GM12878 (cell line): ENCODE results near the gene SCNM1. TPM values are rescaled to one million over a fixed set of nuclear protein-coding genes. Genes with fewer than 3 reads are reported as not detected.

Source experiments
- ATAC-seq: fragments of 200-7000 bp; cut with Tn5 transposase; 3 replicates; pipeline ENCODE4 v1.9.1; 2020; ENCODE audit warnings: mild to moderate bottlenecking, moderate library complexity
- BruUV-seq: library from RNA; stranded (reverse); fragments of 400-500 nt; replicated peaks from 2 replicates; lab custom pipeline; 2021; lab: Mats Ljungman, UMichigan
- CTCF ChIA-PET: fragments of 300-600 bp; sonication (Branson Sonifier 250); formaldehyde crosslinking; extraction: SDS; loops from one replicate; lab custom pipeline; 2021; ENCODE audit warnings: inconsistent platforms; lab: Yijun Ruan, JAX
- POLR2A ChIA-PET: fragments of 350-600 bp; formaldehyde crosslinking; extraction: SDS; loops from one replicate; lab custom pipeline; 2021; ENCODE audit warnings: inconsistent platforms; lab: Charles Lee
- RAD21 ChIA-PET: fragments of 300-600 bp; sonication (Branson Sonifier 250); formaldehyde crosslinking; loops from one replicate; lab custom pipeline; 2023; ENCODE audit warnings: antibody characterized with exemption; ENCODE audit not compliant: unreplicated experiment; lab: Charles Lee
- SMC1A ChIA-PET: fragments of 300-600 bp; sonication (Branson Sonifier 250); formaldehyde crosslinking; loops from one replicate; lab custom pipeline; 2023; ENCODE audit not compliant: unreplicated experiment, uncharacterized antibody; lab: Charles Lee
- DNase-seq: peaks from one replicate; pipeline ENCODE4 v3.0.0-alpha.2; 2011; ENCODE audit warnings: low read depth, low spot score
- FAIRE-seq: peaks from 3 replicates; lab custom pipeline; 2011; peaks lifted over from hg19 to GRCh38; lab: Jason Lieb, UNC
- H2AFZ ChIP-seq: 2 replicates; pipeline ENCODE4 v1.6.0; 2011; ENCODE audit warnings: low read depth, low read length, control low read depth; ENCODE audit not compliant: control insufficient read depth
- H3K27ac ChIP-seq: 2 replicates; pipeline ENCODE4 v1.5.1; 2011; ENCODE audit warnings: control low read depth; ENCODE audit not compliant: control insufficient read depth, insufficient read depth
- H3K27me3 ChIP-seq, 2 experiments: replicated peaks in 1 of 2; 2 replicates each; pipeline versions ENCODE4 v1.6.0 to v1.6.1; 2011; ENCODE audit warnings: low read length in 1 of 2; ENCODE audit not compliant: control insufficient read depth in 2 of 2, insufficient read depth in 2 of 2
- H3K36me3 ChIP-seq, 2 experiments: 2 replicates each; pipeline ENCODE4 v1.5.1; 2011; ENCODE audit warnings: low read length in 1 of 2; ENCODE audit not compliant: control insufficient read depth in 2 of 2, insufficient read depth in 2 of 2
- H3K4me1 ChIP-seq: 2 replicates; pipeline ENCODE4 v1.6.1; 2011; ENCODE audit warnings: mild to moderate bottlenecking, low read length, moderate library complexity, mixed read lengths; ENCODE audit not compliant: control insufficient read depth, insufficient read depth
- H3K4me2 ChIP-seq: 2 replicates; pipeline ENCODE4 v1.6.0; 2011; ENCODE audit warnings: control low read depth; ENCODE audit not compliant: control insufficient read depth, insufficient read depth
- H3K4me3 ChIP-seq: fragments of 200-600 bp; sonication (generic); 2 replicates; pipeline ENCODE4 v1.5.1; 2016
- H3K79me2 ChIP-seq: 2 replicates; pipeline ENCODE4 v1.6.0; 2011; ENCODE audit warnings: low read length; ENCODE audit not compliant: control insufficient read depth, insufficient read depth
- H3K9ac ChIP-seq: 2 replicates; pipeline ENCODE4 v1.8.0; 2011; ENCODE audit warnings: low read length, control low read depth, mixed read lengths; ENCODE audit not compliant: control insufficient read depth, insufficient read depth
- H3K9me3 ChIP-seq: replicated peaks from 3 replicates; pipeline ENCODE4 v1.5.1; 2011; ENCODE audit warnings: mild to moderate bottlenecking, low read length; ENCODE audit not compliant: control insufficient read depth, insufficient read depth
- H4K20me1 ChIP-seq: 2 replicates; pipeline ENCODE4 v1.6.0; 2011; ENCODE audit not compliant: control insufficient read depth, insufficient read depth
- BCLAF1 ChIP-seq: fragments of 450-650 bp; IDR thresholded peaks from 2 replicates; pipeline ENCODE4 v1.6.1; 2017; ENCODE audit warnings: antibody characterized with exemption, mild to moderate bottlenecking, moderate library complexity
- E4F1 ChIP-seq: fragments of 450-650 bp; IDR thresholded peaks from 2 replicates; pipeline ENCODE4 v1.6.1; 2018; ENCODE audit warnings: borderline replicate concordance, mild to moderate bottlenecking; ENCODE audit not compliant: partially characterized antibody
- FOXK2 ChIP-seq: fragments of 450-650 bp; IDR thresholded peaks from 2 replicates; pipeline ENCODE4 v1.6.1; 2017; ENCODE audit warnings: mild to moderate bottlenecking, moderate library complexity
- IKZF2 ChIP-seq, 2 experiments: fragments of 450-650 bp; IDR thresholded peaks; 2 replicates each; pipeline ENCODE4 v1.6.1; 2017; ENCODE audit warnings: mild to moderate bottlenecking in 2 of 2, moderate library complexity in 2 of 2
- JUND ChIP-seq: IDR thresholded peaks from 2 replicates; pipeline ENCODE4 v1.6.1; 2012; ENCODE audit warnings: low read depth, mild to moderate bottlenecking, low read length, improper control_type of control experiment, moderate library complexity
- MTA2 ChIP-seq: fragments of 450-650 bp; IDR thresholded peaks from 2 replicates; pipeline ENCODE4 v1.6.1; 2016; ENCODE audit warnings: low read depth, mild to moderate bottlenecking, moderate library complexity
- MYB ChIP-seq: fragments of 150-350 bp; IDR thresholded peaks from 2 replicates; pipeline ENCODE4 v1.6.1; 2014; ENCODE audit warnings: mild to moderate bottlenecking, low read depth, low read length, borderline replicate concordance
- NFYB ChIP-seq: IDR thresholded peaks from 2 replicates; pipeline ENCODE4 v1.6.1; 2011; ENCODE audit warnings: low read depth, mild to moderate bottlenecking, low read length, improper control_type of control experiment, moderate library complexity; ENCODE audit not compliant: insufficient read depth
- NRF1 ChIP-seq: conservative IDR thresholded peaks from 2 replicates; pipeline ENCODE4 v1.6.1; 2011; ENCODE audit warnings: mild to moderate bottlenecking, low read depth, low read length, improper control_type of control experiment
- PBX3 ChIP-seq: IDR thresholded peaks from 2 replicates; pipeline ENCODE4 v1.6.1; 2011; ENCODE audit warnings: mild to moderate bottlenecking, low read depth, low read length, moderate library complexity; ENCODE audit not compliant: insufficient replicate concordance
- RAD21 ChIP-seq: IDR thresholded peaks from 2 replicates; pipeline ENCODE4 v1.6.1; 2011; ENCODE audit warnings: mild to moderate bottlenecking, low read depth, low read length, moderate library complexity; ENCODE audit not compliant: insufficient read depth
- SREBF2 ChIP-seq: IDR thresholded peaks from 2 replicates; pipeline ENCODE4 v1.6.1; 2012; ENCODE audit warnings: mild to moderate bottlenecking, low read length
- TCF7 ChIP-seq: IDR thresholded peaks from 2 replicates; pipeline ENCODE4 v1.6.1; 2014; ENCODE audit warnings: antibody characterized with exemption, borderline replicate concordance
- YY1 ChIP-seq: IDR thresholded peaks from 2 replicates; pipeline ENCODE4 v1.6.1; 2011; ENCODE audit warnings: low read depth, mild to moderate bottlenecking, low read length
- ZSCAN29 ChIP-seq: fragments of 450-650 bp; IDR thresholded peaks from 2 replicates; pipeline ENCODE4 v1.6.1; 2017; ENCODE audit warnings: mild to moderate bottlenecking, moderate library complexity
- ZZZ3 ChIP-seq: IDR thresholded peaks from 2 replicates; pipeline ENCODE4 v1.6.1; 2011; ENCODE audit warnings: low read depth; ENCODE audit not compliant: control insufficient read depth, insufficient read length
- WGBS: methylation state at CpG from one replicate; pipeline ENCODE4 v1.1.6; 2016; ENCODE audit warnings: low lambda C conversion rate; ENCODE audit not compliant: insufficient replicate concordance, insufficient coverage; ENCODE audit errors: missing lambda C conversion rate; 5-methylcytosine and 5-hydroxymethylcytosine counted together
- in situ Hi-C: fragments of 300-500 bp; cut with MboI; formaldehyde crosslinking; loops from 9 replicates; pipeline ENCODE4 v1.14.3; 2018; ENCODE audit warnings: mixed read lengths
- intact Hi-C: fragments of 100-400 bp; cut with micrococcal nuclease; formaldehyde crosslinking; loops from one replicate; pipeline ENCODE4 v1.14.2; 2022; ENCODE audit not compliant: unreplicated experiment
- polyA plus RNA-seq, 11 experiments: library from polyadenylated mRNA; depleted of rRNA in 4 of 11; unstranded in 6 of 11; stranded (reverse) in 5 of 11; fragments of >200 nt; fragmentation: Nextera tagmentation in 4 of 11; fragmentation: Illumina TruSeq in 1 of 11; extraction: Ambion mirVana in 4 of 11; extraction: Trizol in 1 of 11; gene quantifications; 1 replicate in 1 of 11; 2 replicates in 10 of 11; pipeline versions ENCODE4 v1.2.1 to v1.2.3, GENCODE V29; 2011 to 2016; ENCODE audit warnings: inconsistent platforms in 2 of 11, missing spikeins in 2 of 11, low read depth in 1 of 11
- total RNA-seq, 4 experiments: library from RNA; depleted of rRNA in 3 of 4; stranded (reverse); fragments of >200 nt in 3 of 4; fragmentation: Illumina TruSeq in 1 of 4; extraction: Trizol in 1 of 4; gene quantifications; 2 replicates each; pipeline versions ENCODE4 v1.2.1 to v1.2.3, GENCODE V29; 2013 to 2021

The SCNM1 gene
- total and polyA plus RNA-seq, 10 of the 15 experiments (the other 5 are each of a cell fraction or from before 2014, with no cell fraction given): 25.8 to 207 (median 76.9) TPM

GRCh38 chr1:151133018-151133806 lies 32.7 kb upstream of the SCNM1 start:
- no TSS peak for BruUV-seq
- no peak for DNase-seq
- no peak overlapping the region for H3K27ac ChIP-seq
- H2AFZ ChIP-seq: no peak overlapping the region
- H3K79me2 ChIP-seq: no peaks in the 10 kb centered on the region
- peaks cover 8% of the 10 kb centered on the region; the same call in 1 of the 2 replicates for H3K4me1 ChIP-seq
- no peak for ATAC-seq
- intact Hi-C loops: no loop called here
- TF ChIP-seq E4F1 (no peak), MYB (no peak), ZSCAN29 (no peak), NRF1 (no peak), RAD21 (no peak), BCLAF1 (no peak), JUND (no peak), FOXK2 (no peak), TCF7 (no peak), IKZF2 (IDR thresholded peaks at IDR 0.05) (no peak), MTA2 (no peak), YY1 (no peak), SREBF2 (no peak), ZZZ3 (no peak), PBX3 (no peak), NFYB (no peak)
- RAD21 ChIA-PET: interaction anchor here (1.3 kb wide), 1 partner anchor 33 kb away, joined by 3 read pairs; no protein-coding TSS in a partner anchor
- H4K20me1 ChIP-seq: no peaks in the 10 kb centered on the region
- H3K9ac ChIP-seq: no peak overlapping the region
- 87% methylated on average over 28 of the region's 65 CpGs for WGBS
- no peaks in the 10 kb centered on the region for H3K27me3 ChIP-seq
- in situ Hi-C loops: no loop called here
- H3K4me2 ChIP-seq: no peak overlapping the region
- H3K36me3 ChIP-seq: no peaks in the 10 kb centered on the region
- no peaks in the 10 kb centered on the region for H3K9me3 ChIP-seq
- no peak for FAIRE-seq
- SMC1A ChIA-PET: no interaction called here
- CTCF ChIA-PET: interaction anchor here (0.9 to 2.6 kb wide), 2 partner anchors 22 to 34 kb away, joined by 3 to 15 read pairs; no protein-coding TSS in a partner anchor
- no peak overlapping the region for H3K4me3 ChIP-seq
- POLR2A ChIA-PET: interaction anchor here (0.6 kb wide), 1 partner anchor 113 kb away, joined by 3 read pairs; no protein-coding TSS in a partner anchor
